Naive thymus-derived CD8-positive, alpha-beta T cell (primary cell): ENCODE data around the gene BAZ1B. TPM values are rescaled to one million over a fixed set of nuclear protein-coding genes. Genes with fewer than 3 reads are reported as not detected.
A peak's percentile ranks its signal among the peaks of the same experiment; 100 is the strongest.

ENCODE experiments used
- ATAC-seq, 2 donors: fragments of 150-1000 bp; cut with Tn5 transposase in 1 of 2; sonication (Bioruptor Pico), chemical (Tn5 transposase) in 1 of 2; 1 replicate in 1 of 2; 2 replicates in 1 of 2; pipeline ENCODE4 v1.10.0; 2021; ENCODE audit warnings: mild to moderate bottlenecking in 2 of 2, moderate library complexity in 2 of 2
- POLR2A ChIA-PET: fragments of 350-600 bp; sonication (Branson Sonifier 250); formaldehyde crosslinking; loops from one replicate; lab custom pipeline; 2021; ENCODE audit warnings: antibody characterized with exemption; lab: Charles Lee
- DNase-seq, 10 donors: peaks; one replicate each; pipeline versions ENCODE4 v3.0.0 to v3.0.0-alpha.2; 2020 to 2022
- H3K27ac Mint-ChIP-seq, 10 donors: one replicate each; pipeline ENCODE4 v1.8.0; 2020 to 2022; ENCODE audit warnings: mild to moderate bottlenecking in 10 of 10, mixed read lengths in 10 of 10, moderate library complexity in 4 of 10, inconsistent platforms in 1 of 10
- H3K27me3 Mint-ChIP-seq, 5 donors: one replicate each; pipeline ENCODE4 v1.8.0; 2021 to 2022; ENCODE audit warnings: mixed read lengths in 5 of 5
- H3K36me3 Mint-ChIP-seq, 3 donors: one replicate each; pipeline ENCODE4 v1.8.0; 2020 to 2022; ENCODE audit warnings: mixed read lengths in 3 of 3, mild to moderate bottlenecking in 2 of 3, inconsistent platforms in 1 of 3
- H3K4me1 Mint-ChIP-seq, 4 donors: one replicate each; pipeline ENCODE4 v1.8.0; 2021 to 2022; ENCODE audit warnings: mixed read lengths in 4 of 4
- H3K4me3 Mint-ChIP-seq, 10 donors: one replicate each; pipeline ENCODE4 v1.8.0; 2020 to 2022; ENCODE audit warnings: mild to moderate bottlenecking in 10 of 10, mixed read lengths in 10 of 10, moderate library complexity in 6 of 10, inconsistent platforms in 1 of 10
- H3K9me3 Mint-ChIP-seq, 9 donors: one replicate each; pipeline ENCODE4 v1.8.0; 2020 to 2022; ENCODE audit warnings: mixed read lengths in 9 of 9, mild to moderate bottlenecking in 3 of 9, inconsistent platforms in 1 of 9, moderate library complexity in 1 of 9
- polyA plus RNA-seq, 3 donors: library from polyadenylated mRNA; unstranded; fragments of 300-500 nt; fragmentation: Illumina TruSeq; gene quantifications; one replicate each; pipeline ENCODE4 v1.2.3, GENCODE V29; 2021
- total RNA-seq, 8 experiments: library from RNA in 2 of 8; stranded (reverse) in 2 of 8; gene quantifications; one replicate each; pipeline ENCODE4 v1.2.3 and lab custom pipeline; 2021 to 2026

The BAZ1B gene
- total and polyA plus RNA-seq, 5 experiments from 2014 or later: 12.1 to 73.0 (median 27.0) TPM

DNA sequence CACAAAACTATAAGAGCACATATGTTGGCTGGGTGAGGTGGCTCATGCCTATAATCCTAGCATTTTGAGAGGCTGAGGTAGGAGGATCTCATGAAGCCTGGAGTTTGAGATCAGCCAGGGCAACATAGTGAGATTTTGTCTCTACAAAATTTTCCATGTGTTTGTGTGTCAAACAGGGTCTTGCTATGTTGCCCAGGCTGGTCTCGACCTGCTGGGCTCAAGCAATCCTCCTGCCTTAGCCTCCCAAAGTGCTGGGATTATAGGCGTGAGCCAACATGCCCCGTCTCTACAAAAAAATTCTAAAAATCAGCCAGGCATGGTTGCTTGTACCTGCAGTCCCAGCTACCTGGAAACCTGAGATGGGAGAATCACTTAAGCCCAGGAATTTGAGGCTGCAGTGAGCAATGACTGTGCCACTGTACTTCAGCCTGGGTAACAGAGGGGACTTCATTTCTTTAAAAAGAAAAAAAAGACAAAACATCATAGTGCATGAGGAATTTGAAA is 60.3 kb downstream of the BAZ1B start:
- Mint-ChIP-seq H3K36me3 (peaks cover 10 to 94% (median 34%) of the 10 kb centered on the region in 3 donors), H3K9me3 (no peaks in the 10 kb centered on the region), H3K27me3 (no peaks in the 10 kb centered on the region), H3K4me1 (peaks cover 0 to 2% (median 0%) of the 10 kb centered on the region in 4 donors), H3K4me3 (no peak overlapping the region), H3K27ac (peak overlapping the region in 1 of 10 donors; percentile 27)
- DNase-seq (no peak), ATAC-seq (no peak)
- POLR2A ChIA-PET: no interaction called here

DNA sequence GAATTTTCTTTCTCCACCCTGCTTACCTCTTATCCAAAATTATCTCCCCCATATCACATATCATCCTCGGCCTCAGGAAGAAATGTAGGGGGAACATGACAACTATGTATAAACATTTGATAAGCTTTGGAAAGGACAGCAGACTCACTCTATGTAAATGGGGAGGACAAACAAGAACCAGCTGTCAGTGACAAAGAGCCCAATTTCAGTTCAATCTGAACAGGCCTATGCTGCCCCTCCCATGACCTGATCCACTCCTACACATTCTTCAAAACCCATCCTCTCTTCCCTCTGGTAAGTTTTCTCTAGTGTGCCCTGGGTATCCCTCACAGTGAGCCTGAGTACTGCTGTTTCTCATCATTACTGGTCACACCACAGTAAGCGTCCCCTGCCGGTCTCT is 67.7 kb downstream of the BAZ1B start:
- no peaks in the 10 kb centered on the region for H3K27me3 Mint-ChIP-seq
- H3K27ac Mint-ChIP-seq: peak overlapping the region in 2 of 10 donors; percentile 22 to 65
- no peaks in the 10 kb centered on the region for H3K9me3 Mint-ChIP-seq
- ATAC-seq: no peak
- DNase-seq: no peak
- H3K4me1 Mint-ChIP-seq: peaks cover 2 to 17% (median 10%) of the 10 kb centered on the region in 4 donors
- H3K36me3 Mint-ChIP-seq: peaks cover 4 to 85% (median 14%) of the 10 kb centered on the region in 3 donors
- no peak overlapping the region for H3K4me3 Mint-ChIP-seq
- POLR2A ChIA-PET: no interaction called here

DNA sequence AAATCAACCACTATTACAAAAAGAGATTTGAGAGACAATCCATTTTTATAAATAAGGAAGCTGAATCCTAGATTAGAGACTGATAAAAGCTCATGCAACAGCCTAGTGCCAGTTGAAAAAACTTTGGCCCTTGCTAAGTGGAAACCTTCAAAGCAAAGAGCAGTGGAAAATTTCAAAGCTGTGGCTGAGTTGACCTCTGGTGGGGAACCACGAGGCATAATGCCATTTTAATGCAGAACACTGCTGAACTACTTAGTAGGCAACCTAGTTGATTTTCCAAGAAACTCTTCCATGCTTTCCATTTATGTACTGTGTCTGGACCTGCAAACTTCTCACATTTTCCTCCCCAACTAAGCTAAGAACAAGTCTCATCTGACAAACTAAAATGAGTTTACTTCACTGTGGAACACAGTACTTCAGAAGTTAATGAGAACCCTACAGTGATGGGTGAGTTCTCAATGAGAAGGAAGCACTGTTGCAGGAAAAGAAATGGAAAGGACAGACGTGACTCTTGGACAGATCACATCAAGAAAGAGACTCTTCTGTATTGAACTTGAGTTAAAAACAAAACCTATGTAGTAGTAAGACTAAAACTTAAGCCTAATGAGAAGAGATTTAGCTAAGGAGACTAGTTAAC is 69.0 kb downstream of the BAZ1B start:
- Mint-ChIP-seq H3K27ac (peak overlapping the region in 2 of 10 donors; percentile 19 to 52), H3K9me3 (no peaks in the 10 kb centered on the region), H3K36me3 (peaks cover 4 to 84% (median 12%) of the 10 kb centered on the region in 3 donors), H3K4me3 (no peak overlapping the region), H3K4me1 (peaks cover 10 to 25% (median 19%) of the 10 kb centered on the region in 4 donors), H3K27me3 (no peaks in the 10 kb centered on the region)
- POLR2A ChIA-PET: no interaction called here
- DNase-seq: no peak
- ATAC-seq: no peak

GRCh38 chr7:73451780-73452398 is 70.2 kb downstream of the BAZ1B start:
- no peak overlapping the region for H3K4me3 Mint-ChIP-seq
- H3K27me3 Mint-ChIP-seq: no peaks in the 10 kb centered on the region
- peaks cover 5 to 84% (median 12%) of the 10 kb centered on the region in 3 donors for H3K36me3 Mint-ChIP-seq
- no peaks in the 10 kb centered on the region for H3K9me3 Mint-ChIP-seq
- H3K4me1 Mint-ChIP-seq: peaks cover 10 to 28% (median 20%) of the 10 kb centered on the region in 4 donors
- peak in 5 of 10 donors; percentile 29 to 66 (median 58) for DNase-seq
- POLR2A ChIA-PET: no interaction called here
- ATAC-seq: peak; percentile 67 to 76
- H3K27ac Mint-ChIP-seq: peak overlapping the region in 3 of 10 donors; percentile 12 to 62 (median 51)

DNA sequence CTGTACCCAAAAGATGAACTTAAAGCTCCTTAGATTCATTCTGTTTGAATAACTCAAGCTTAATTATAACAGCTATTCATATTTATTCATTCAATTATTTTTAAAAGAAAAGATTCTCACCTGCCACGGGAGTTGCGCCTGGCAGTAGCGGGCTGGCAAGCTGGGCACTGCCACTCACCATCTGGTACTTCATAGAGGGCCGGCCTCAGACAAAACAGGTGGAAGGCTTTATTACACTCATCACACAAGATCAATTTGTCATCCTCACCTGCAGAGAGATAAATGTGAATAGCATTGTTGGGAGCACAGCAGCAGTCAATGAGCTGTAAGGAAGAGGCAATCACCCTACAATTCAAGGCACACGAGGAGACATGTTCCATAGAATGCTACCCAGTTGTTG is 72.7 kb downstream of the BAZ1B start:
- H3K4me3 Mint-ChIP-seq: no peak overlapping the region
- DNase-seq (no peak), ATAC-seq (no peak)
- no peaks in the 10 kb centered on the region for H3K9me3 Mint-ChIP-seq
- H3K27ac Mint-ChIP-seq: peak overlapping the region in 8 of 10 donors; percentile 0 to 80 (median 44)
- H3K27me3 Mint-ChIP-seq: no peaks in the 10 kb centered on the region
- peaks cover 10 to 28% (median 20%) of the 10 kb centered on the region in 4 donors for H3K4me1 Mint-ChIP-seq
- peaks cover 5 to 84% (median 14%) of the 10 kb centered on the region in 3 donors for H3K36me3 Mint-ChIP-seq
- POLR2A ChIA-PET: no interaction called here

DNA sequence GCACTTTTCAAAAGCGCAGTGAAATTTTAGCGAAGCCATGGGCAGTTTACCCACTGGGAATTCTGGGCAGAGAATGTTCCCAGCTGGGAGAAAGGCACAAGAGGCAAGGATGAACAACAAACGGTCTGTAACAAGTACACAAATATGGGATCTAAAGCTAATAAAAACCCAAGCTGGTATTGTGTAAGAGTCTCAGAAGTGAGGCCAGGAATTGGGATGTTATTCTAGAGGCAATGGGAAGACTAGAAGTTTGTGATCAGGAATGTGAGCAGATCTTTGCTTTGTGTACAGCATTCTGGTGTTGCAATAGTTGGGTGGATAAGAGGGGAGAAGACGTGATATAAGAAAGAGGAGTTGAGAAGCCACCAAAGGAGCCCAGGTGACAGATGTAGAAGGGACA is 73.5 kb downstream of the BAZ1B start:
- no peaks in the 10 kb centered on the region for H3K9me3 Mint-ChIP-seq
- ATAC-seq (no peak), DNase-seq (no peak)
- POLR2A ChIA-PET: no interaction called here
- peak overlapping the region in 7 of 10 donors; percentile 0 to 83 (median 26) for H3K27ac Mint-ChIP-seq
- no peak overlapping the region for H3K4me3 Mint-ChIP-seq
- H3K27me3 Mint-ChIP-seq: no peaks in the 10 kb centered on the region
- H3K36me3 Mint-ChIP-seq: peaks cover 5 to 85% (median 14%) of the 10 kb centered on the region in 3 donors
- H3K4me1 Mint-ChIP-seq: peaks cover 10 to 28% (median 20%) of the 10 kb centered on the region in 4 donors

DNA sequence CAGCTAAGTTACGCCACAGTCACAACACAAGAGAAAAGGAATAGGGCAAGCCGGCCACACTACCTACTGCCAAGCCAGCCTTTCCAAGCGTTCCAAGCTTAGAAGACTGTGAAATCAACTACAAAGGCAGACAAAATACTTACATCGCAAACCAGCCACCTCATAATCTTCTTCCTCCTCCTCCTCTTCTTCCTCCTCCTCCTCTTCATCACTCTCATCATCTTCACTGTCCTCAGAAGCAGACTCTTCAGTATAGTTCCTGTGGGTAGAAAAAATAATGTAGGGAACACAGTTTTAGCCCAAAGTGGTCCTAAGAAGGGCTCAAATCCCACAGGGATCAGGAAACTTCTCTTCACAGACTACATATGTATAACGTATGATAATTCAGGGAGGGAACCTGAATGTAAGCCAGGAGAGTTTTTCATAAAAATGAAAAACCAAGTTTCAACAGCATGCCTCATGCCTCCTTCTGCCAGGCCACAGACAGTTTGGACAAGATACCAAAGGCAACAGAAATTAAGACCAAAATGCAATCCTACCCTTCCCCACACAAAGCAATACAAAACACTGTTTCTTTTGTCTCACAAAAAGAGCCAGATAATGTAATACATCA is 74.9 kb downstream of the BAZ1B start:
- Mint-ChIP-seq H3K4me1 (peaks cover 10 to 28% (median 19%) of the 10 kb centered on the region in 4 donors), H3K36me3 (peaks cover 5 to 89% (median 16%) of the 10 kb centered on the region in 3 donors), H3K4me3 (no peak overlapping the region), H3K27ac (peak overlapping the region in 4 of 10 donors; percentile 34 to 83 (median 56)), H3K9me3 (no peaks in the 10 kb centered on the region), H3K27me3 (no peaks in the 10 kb centered on the region)
- DNase-seq (no peak), ATAC-seq (no peak)
- POLR2A ChIA-PET: no interaction called here

DNA sequence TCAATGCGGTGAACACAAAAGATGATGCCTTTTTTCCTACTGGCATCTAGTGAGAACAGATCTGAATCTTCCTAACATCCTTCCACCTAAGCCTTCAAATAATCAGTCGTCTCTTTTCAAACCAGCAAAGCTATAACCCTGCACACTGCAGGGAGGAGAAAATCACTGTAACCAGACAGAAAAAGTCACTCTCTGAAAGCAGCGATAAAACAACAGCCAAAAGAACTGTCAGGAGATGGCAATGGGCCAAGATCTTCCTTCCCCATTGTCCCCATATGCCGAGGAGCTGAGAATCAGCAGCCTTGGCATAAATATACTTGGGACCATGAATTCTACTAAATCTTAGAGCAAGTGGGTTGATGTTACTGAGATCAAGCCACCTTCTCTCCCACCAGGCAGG is 75.4 kb downstream of the BAZ1B start:
- peaks cover 5 to 91% (median 15%) of the 10 kb centered on the region in 3 donors for H3K36me3 Mint-ChIP-seq
- peak overlapping the region in 4 of 10 donors; percentile 13 to 64 (median 46) for H3K27ac Mint-ChIP-seq
- no peak overlapping the region for H3K4me3 Mint-ChIP-seq
- ATAC-seq: no peak
- POLR2A ChIA-PET: no interaction called here
- H3K9me3 Mint-ChIP-seq: no peaks in the 10 kb centered on the region
- peaks cover 10 to 28% (median 18%) of the 10 kb centered on the region in 4 donors for H3K4me1 Mint-ChIP-seq
- no peaks in the 10 kb centered on the region for H3K27me3 Mint-ChIP-seq
- no peak for DNase-seq

- Mint-ChIP-seq H3K27ac (peak overlapping the region in 2 of 10 donors; percentile 34 to 37), H3K36me3 (peaks cover 5 to 97% (median 12%) of the 10 kb centered on the region in 3 donors), H3K4me3 (no peak overlapping the region), H3K4me1 (peaks cover 1 to 9% (median 4%) of the 10 kb centered on the region in 4 donors), H3K27me3 (no peaks in the 10 kb centered on the region), H3K9me3 (no peaks in the 10 kb centered on the region)
- DNase-seq (no peak), ATAC-seq (no peak)
- POLR2A ChIA-PET: no interaction called here
These were observed 78.4 kb downstream of the BAZ1B start for GRCh38 chr7:73443548-73444255.

DNA sequence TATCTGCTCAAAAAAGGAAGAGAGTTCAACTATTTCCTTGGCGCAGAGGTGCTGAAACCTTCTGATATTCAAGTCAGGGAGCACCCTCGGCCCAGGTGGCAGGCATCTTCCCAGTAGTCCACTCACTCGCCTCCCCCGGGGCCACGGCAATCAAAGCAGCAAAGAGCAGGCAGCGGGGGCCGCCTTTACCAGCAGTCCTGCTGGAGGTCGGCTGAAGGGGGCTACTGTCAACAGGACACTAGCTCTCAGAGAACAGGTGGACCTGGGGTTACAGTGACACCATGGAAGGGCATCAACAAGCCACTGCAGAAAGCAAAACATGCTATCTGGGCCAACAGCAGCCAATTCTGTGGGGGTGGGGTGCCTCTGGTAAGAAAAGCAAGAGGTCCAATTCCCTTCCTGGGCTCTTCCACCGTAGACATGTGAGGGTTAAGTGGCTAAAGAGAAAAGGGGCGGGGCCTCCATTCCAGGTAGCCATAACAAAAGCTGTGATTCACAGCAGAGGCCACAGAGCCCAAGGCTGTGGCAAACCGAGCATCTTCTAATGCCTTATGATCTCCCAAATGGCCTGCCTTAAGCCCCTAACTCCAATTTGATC is 79.1 kb downstream of the BAZ1B start:
- POLR2A ChIA-PET: no interaction called here
- H3K27me3 Mint-ChIP-seq: no peaks in the 10 kb centered on the region
- peaks cover 5 to 92% (median 12%) of the 10 kb centered on the region in 3 donors for H3K36me3 Mint-ChIP-seq
- H3K4me3 Mint-ChIP-seq: no peak overlapping the region
- ATAC-seq (no peak), DNase-seq (no peak)
- H3K27ac Mint-ChIP-seq: peak overlapping the region in 4 of 10 donors; percentile 34 to 81 (median 36)
- H3K4me1 Mint-ChIP-seq: peaks cover 0 to 6% (median 0%) of the 10 kb centered on the region in 4 donors
- no peaks in the 10 kb centered on the region for H3K9me3 Mint-ChIP-seq

GRCh38 chr7:73442222-73442902 is 79.7 kb downstream of the BAZ1B start:
- Mint-ChIP-seq H3K9me3 (no peaks in the 10 kb centered on the region), H3K4me3 (no peak overlapping the region), H3K4me1 (peaks cover 0 to 4% (median 1%) of the 10 kb centered on the region in 4 donors), H3K36me3 (peaks cover 4 to 86% (median 10%) of the 10 kb centered on the region in 3 donors), H3K27ac (peak overlapping the region in 7 of 10 donors; percentile 31 to 88 (median 73)), H3K27me3 (no peaks in the 10 kb centered on the region)
- POLR2A ChIA-PET: no interaction called here
- no peak for ATAC-seq
- DNase-seq: no peak

- H3K9me3 Mint-ChIP-seq: no peaks in the 10 kb centered on the region
- ATAC-seq (no peak), DNase-seq (no peak)
- peaks cover 0 to 5% (median 1%) of the 10 kb centered on the region in 4 donors for H3K4me1 Mint-ChIP-seq
- H3K27me3 Mint-ChIP-seq: no peaks in the 10 kb centered on the region
- peak overlapping the region in 4 of 10 donors; percentile 19 to 38 (median 24) for H3K27ac Mint-ChIP-seq
- no peak overlapping the region for H3K4me3 Mint-ChIP-seq
- POLR2A ChIA-PET: no interaction called here
- H3K36me3 Mint-ChIP-seq: peaks cover 0 to 56% (median 3%) of the 10 kb centered on the region in 3 donors
These were observed 82.7 kb downstream of the BAZ1B start for GRCh38 chr7:73439410-73439704.
